Retinal pigment epithelial cell (primary cell): ENCODE results near the gene VSNL1.

Experiments used
- DNase-seq: peaks from one replicate; pipeline ENCODE4 v3.0.0-alpha.2; 2010; ENCODE audit warnings: low read depth
- H3K4me3 ChIP-seq: 2 replicates; pipeline ENCODE4 v1.5.1; 2011; ENCODE audit warnings: mild to moderate bottlenecking, low read length, control low read depth, moderate library complexity
- CTCF ChIP-seq: conservative IDR thresholded peaks from 2 replicates; pipeline ENCODE4 v1.5.1; 2011; ENCODE audit warnings: low read depth, low read length, control low read depth, inconsistent platforms

VSNL1 gene

GRCh38 chr2:17536416-17536815, 4.1 kb upstream of the VSNL1 start:
- TF ChIP-seq CTCF, result no peak
- DNase-seq, result no peak
- no peak overlapping the region for H3K4me3 ChIP-seq

GRCh38 chr2:17538022-17538843, 2.3 kb upstream of the VSNL1 start:
- peak overlapping the region; percentile 69 for H3K4me3 ChIP-seq
- DNase-seq, result no peak
- no peak for TF ChIP-seq CTCF

- H3K4me3 ChIP-seq, result peak overlapping the region; percentile 69
- no peak for DNase-seq
Measured at GRCh38 chr2:17538844-17539554, 1.5 kb upstream of the VSNL1 start.

GRCh38 chr2:17539611-17540092, 844 bp upstream of the VSNL1 start:
- peak overlapping the region; percentile 69 for H3K4me3 ChIP-seq
- no peak for DNase-seq
- TF ChIP-seq CTCF, result no peak

More at GRCh38 chr2:17538844-17539554, 1.5 kb upstream of the VSNL1 start:
- no peak for TF ChIP-seq CTCF

GRCh38 chr2:17540813-17541530, 476 bp downstream of the VSNL1 start:
- no peak for DNase-seq
- H3K4me3 ChIP-seq, result peak overlapping the region; percentile 69
- TF ChIP-seq CTCF, result no peak

- no peak for TF ChIP-seq CTCF
- no peak for DNase-seq
- H3K4me3 ChIP-seq, result peak overlapping the region; percentile 69
Measured at GRCh38 chr2:17541531-17541950, 1.0 kb downstream of the VSNL1 start.
